DMS114 treated with DMSO at 0.1 percent for 48 hours (cell line): ENCODE data around the gene PLPPR3.

Experiments
- DNase-seq: peaks from one replicate; lab custom pipeline; 2025; ENCODE audit not compliant: unreplicated experiment; lab: John Stamatoyannopoulos, UW

The PLPPR3 gene

DNA sequence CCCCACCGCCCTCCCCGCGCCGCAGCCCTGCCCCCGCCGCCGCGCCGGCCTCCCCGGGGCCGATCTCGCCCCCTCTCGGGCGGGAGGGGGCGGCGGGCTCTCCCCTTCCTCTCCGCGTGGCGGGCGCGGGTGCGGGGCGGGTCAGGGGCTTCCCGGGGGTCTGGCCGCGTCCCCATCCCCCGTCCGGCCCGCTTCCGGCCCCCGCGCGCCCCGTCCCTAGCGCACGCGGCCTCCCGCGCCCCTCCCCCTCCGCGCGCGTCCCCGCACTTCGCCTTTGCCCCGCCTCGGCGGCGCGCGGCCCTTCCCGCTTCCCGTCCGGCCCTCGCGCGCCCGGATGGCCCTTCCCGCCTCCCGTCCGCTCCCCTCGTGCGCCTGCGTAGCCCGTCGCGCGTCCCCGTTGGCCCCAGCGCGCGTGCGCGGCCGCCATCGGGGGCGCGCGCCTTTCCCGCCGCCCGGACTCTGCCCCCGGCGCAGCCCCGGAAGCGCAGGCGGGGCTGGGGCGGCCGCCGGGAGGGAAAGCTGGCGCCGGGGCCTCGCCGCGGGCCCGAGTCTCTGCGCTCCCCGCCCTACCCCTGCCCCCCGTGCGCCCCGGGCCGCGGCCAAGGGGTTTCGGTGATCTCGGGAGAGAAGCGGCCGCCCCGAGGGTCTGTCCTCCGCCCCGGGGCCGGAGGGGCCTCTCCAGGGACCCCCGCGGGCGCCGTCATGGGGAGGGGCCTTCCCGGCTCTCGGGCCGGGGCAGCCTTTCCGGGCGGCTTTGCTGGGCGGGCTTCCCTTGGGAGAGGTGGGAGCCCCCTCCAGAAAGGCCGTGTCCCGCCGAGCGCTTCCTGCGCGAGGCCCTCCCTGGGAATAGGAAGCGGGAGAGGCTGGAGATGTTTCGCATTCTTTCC is 24.0 kb downstream of the PLPPR3 start:
- DNase-seq: peak; percentile 32

DNA sequence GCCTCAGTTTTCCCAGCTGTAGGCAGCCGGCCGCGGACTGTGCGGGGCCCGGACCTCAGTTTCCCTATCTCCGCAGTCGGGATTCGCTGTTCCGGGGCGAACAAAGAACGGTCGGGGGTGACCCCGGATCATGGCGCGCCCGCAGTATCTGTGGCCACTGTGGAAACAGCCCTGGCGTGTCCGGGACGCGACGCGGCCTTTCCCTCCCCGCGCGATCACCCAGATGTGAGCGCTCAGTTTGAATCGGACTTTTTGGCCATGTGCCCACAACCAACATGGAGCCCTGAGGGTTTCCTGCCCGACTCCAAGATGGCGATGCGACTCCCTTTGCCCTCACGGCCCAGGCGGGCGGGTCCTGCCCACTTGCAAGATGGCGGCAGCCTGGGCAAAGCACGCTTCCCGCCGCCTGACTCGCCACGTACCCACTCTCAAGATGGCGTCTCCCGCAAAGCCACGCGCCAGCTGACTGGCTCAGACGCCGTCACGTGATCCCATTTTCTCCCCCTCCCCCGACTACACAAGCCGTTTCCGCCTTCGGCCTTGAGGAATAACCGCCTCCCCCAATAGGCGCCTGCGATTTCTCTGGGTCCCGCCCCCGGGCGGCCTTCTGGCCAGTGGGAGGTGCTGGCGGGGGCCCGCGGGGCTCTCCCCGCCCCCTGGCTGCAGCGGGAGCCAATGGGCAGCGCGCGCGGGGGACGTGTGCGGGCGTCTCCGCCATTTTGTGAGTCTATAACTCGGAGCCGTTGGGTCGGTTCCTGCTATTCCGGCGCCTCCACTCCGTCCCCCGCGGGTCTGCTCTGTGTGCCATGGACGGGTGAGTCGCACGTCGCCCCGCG is 24.8 kb downstream of the PLPPR3 start, which contains the start of gene PTBP1:
PTBP1 (plus strand) TSS at position 761 of the 836 bp plus-strand sequence; CDS start at position 807, 46 bp downstream.
- peak; percentile 96 for DNase-seq

DNA sequence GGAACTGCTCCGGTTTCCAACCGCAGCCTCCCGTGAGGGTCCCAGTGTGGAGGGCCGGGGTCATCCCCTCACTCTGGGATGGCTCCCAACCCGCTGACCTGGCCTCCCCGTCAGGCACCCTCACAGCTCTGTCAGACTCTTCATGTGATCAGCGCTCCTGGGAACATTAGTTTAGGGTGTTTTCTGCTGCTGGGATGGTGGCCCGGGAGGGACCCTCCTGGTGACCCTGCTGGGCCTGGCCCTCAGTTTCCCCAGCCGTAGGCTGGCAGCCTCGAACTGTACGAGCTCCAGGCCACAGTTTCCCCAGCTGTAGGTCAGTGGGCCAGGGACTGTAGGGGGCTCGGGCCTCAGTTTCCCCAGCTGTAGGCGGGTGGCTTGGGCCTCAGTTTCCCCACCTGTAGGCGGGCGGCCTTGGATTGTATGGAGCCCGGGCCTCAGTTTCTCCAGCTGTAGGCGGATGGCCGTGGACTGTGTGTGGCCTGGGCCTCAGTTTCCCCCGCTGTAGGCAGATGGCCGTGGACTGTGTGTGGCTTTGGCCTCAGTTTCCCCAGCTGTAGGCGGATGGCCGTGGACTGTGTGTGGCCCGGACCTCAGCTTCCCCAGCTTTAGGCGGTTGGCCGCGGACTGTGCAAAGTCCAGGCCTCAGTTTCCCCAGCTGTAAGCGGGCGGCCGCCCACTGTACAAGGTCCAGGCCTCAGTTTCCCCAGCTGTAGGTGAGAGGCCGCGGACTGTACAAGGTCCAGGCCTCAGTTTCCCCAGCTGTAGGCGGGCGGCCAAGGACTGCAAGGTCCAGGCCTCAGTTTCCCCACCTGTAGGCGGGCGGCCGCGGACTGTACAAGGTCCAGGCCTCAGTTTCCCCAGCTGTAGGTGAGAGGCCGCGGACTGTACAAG is 25.8 kb downstream of the PLPPR3 start:
- DNase-seq: no peak

DNA sequence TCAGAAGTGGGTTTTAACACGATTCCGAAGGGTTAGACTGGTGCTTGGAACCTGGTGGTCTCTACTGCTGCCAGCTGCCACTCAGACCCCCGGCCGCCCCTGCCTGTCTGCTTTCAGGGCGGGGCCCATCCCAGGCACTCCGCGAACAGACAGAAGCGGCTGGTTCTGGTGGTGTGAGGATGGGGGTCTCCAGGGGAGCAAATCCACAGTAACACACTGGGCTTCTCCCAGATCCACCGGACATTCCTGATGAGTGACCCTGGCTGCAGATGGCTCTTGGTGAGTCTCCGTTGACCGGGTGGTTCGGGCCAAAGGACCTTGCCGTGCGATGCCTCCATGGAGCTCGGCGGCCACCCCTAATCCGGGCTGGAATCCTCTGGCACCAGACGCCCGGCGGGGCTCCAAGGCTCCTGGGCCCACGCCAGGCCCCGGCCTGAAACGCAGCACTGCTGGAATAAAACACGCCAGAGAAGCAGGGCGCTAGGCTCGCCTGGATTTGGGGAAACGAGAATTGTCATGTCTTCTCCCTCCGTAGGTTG is 26.6 kb downstream of the PLPPR3 start:
- no peak for DNase-seq

DNA sequence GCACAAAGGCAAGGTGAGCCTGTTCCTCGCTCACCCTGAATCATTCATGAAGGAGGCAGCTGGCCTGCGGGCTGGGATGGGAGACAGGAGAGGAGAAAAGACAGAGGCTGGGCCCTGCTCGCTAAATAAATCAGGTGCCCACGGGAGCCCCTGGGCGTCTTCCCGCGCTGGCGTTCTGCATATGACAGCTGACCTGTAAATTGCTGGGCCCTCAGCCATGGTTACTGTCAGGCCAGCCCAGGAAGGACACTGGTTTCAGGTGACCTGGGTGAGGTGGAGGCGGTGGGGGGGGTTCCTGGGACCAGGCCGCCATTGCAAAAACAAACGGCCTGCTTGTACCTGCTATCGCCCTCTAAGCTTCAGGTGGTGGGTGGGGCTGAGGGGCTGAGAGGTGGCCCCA is 27.9 kb downstream of the PLPPR3 start:
- no peak for DNase-seq

DNA sequence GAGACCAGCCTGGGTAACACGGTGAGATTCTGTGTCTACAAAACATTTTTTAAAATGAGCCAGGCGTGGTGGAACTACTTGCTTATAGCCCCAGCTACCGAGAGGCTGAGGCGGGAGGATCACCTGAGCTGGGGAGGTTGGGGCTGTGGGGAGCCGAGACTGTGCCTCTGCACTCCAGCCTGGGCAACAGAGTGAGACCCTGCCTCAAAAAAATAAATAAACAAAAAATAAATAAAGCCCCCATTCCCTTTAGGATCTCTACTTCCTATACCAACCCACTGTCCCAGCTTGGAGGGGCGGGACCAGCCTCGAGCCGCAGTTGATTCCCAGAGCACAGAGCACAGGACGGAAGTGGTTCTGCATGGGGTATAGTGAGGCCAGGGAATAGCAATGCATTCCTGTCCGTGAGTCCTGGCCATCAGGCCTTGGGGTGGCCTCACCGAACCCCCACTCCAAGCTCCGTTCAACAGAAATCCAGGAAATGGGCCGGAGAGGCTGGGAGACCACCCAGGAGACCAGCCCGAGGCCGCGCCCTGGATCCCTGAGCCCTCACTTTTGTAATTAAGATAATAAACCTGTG is 29.4 kb downstream of the PLPPR3 start:
- no peak for DNase-seq

DNA sequence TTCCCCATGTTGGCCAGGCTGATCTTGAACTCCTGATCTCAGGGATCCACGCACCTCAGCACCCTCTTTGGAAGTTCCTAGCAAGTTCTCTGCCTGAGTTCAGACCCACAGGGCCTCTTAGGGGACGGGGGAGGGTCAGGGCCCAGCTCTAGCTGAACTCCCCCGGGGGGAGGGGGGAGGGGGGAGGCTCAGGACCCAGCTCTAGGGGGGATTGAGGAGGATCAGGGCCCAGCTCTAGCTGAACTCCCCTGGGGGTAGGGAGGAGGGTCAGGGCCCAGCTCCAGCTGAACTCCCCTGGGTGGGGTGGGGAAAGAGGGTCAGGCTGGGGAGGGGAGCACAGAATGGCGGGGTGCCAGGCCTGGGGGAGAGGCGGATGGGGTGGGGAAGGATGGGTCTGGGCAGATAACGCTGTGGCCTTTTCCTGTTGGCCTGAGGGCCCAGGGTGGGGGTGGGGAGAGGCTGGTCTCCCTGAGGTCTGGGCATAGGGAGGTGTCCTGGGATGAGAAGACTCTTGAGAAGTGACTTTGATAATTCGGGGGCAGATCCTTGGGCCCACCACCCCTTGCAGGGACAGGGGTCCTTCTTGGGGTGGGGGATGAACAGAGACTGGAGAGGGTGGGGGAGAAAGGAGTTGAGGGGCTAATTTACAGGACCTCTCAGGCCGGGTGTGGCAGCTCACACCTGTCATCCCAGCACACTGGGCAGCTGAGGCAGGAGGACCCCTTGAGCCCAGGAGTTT is 30.0 kb downstream of the PLPPR3 start:
- no peak for DNase-seq

DNA sequence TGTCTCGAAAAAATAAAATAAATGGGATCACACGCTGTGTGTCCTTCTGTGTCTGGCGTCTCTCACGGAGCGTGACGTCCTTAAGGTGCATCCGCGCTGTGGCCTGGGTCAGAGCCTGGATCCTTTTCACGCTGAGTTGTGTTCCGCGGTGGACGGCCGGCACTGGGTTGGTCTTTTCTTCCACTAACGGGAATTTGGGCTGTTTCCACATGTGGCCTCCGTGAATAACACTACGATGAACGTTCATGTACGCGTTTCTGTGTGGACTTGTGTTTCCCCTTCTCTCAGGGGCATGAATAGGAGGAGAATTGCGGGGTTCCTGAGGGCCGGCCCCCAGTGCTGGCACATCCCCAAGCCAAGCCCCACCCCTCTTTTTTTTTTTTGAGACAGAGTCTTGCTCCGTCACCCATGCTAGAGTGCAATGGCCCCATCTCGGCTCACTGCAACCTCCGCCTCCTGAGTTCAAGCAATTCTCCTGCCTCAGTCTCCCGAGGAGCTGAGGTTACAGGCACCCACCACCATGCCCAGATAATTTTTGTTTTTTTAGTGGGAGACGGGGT is 30.7 kb downstream of the PLPPR3 start:
- no peak for DNase-seq

DNA sequence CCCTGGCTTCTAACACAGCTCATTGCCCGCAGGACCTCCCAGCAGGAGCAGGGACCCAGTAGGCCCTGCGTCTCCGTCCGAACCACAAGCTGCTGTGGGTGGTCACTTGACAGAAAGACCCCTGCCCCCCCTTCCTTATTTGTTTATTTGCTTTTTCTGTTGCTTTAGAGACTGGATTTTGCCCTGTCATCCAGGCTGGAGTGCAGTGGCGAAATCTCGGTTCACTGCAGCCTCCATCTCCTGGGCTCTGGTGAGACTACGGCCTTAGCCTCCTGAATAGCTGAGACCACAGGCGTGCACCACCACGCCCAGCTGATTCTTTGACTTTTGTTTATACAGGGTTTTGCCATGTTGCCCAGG is 32.1 kb downstream of the PLPPR3 start:
- no peak for DNase-seq

DNA sequence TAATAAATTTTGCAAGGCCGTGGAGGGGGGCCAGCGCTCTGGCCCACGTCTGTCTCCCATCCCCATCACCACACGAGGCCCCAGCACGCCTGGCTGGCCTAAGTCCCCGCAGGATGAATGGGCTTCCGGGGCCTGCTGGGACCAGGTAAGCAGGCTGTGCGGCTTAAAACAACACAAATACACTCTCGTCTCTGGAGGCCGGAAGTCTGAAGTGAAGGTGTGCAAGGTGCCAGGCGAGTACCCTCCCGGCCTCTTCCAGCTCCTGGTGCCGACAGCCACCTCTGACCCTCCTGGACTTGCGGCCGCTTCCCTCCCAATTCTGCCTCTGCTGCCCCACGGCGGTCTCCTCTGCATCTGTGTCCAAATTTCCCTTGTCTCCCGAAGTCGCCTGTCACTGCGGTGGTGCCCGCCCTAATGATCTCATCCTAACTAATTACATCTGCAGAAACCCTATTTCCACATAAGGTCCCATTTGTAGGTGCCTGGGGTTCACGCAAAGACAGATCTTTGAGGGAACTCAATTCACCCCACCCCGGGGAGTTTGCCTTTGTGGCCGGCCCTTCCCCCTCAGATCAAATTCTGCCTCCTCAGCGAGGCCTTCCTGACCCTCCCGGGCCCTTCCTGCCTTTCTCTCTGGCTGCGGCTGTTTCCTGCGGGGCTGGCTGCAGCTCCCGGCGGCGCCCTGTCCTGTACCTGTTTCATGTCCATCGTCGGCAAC is 32.6 kb downstream of the PLPPR3 start:
- no peak for DNase-seq

DNA sequence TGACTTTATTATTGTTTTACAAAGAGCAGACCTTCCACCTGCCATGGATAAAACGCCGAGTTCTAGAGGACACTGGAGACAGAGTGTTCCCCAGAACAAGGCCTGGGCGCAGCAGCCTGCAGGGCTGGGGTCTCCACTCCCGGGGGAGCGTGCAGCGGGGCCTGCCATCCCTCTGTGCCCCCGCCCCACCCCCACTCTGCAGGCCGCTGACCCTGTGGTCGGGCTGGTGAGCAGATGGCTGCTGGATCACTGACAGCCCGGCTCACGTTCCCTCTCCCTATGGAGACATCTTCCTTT is 33.1 kb downstream of the PLPPR3 start:
- no peak for DNase-seq

DNA sequence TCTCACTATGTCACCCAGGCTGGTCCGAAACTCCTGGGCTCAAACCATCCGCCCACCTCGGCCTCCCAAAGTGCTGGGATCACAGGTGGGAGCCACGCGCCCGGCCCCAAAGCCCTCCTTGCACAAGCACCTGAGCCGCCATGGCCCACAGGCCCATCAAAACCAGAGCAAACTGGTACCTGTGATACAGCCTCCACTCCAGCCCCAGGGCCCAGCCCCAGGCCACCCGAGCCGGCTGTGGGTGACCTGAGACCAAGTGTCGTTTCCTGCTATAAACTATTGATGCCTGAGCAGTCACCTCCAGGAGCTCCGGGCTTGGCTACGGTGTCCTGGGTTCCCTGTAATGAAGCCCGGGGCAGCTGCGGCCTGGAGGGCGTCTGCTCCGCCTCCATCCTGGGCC is 34.2 kb downstream of the PLPPR3 start:
- no peak for DNase-seq

DNA sequence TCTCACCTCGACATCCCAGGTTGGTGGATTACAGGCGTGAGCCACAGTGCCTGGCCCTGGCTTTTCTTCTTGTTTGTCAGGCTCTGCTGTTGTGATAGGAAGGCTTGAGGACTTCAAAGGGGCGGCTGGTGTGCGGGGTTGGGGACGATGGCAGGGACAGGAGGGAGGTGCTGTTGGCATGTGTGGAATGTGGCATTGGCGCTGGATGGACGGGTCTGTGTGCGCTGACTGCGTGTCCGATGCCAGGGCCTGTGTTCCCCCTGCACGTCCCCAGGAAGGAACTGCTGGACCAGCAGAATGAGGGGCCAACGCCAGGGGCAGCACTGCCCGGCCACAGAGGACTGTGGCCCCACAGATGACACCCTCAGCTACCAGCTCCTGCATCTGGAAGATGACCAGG is 37.2 kb downstream of the PLPPR3 start:
- DNase-seq: no peak

DNA sequence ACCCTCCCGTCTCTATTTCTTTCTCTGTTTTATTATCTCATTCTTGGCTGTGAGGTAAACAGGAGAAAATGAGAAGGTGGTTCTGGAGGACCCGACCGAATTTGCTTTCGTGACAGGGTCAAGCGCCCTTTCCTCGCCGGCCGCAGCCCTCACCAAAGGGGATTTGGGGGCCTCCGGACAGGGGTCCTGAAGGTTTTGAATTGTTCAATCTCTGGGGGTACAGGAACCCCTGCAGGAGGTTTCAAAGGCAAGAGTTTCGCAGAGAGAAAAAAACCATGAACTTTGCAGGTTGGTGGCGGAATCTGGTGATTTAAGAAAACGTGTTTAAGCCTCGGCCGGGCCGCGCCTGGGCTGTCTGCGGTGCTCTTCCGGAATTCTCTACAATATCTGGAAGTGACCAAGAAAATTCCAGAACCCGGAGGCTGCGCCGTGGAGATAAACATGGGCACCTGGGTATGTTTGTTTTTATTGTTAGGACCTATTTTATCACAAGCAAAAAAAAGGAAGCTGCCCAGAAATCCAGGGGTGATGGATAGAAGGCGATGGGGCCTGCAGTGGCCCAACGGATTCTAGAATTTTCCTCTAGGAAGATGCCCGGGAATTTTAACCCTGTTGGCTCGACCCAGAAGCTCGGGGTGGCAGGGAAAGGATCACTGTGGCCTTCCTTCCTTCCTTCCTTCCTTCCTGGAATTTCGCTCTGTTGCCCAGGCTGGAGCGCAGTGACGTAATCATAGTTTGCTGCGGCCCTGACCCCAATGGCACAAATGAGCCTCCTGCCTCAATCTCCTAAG is 38.7 kb downstream of the PLPPR3 start:
- DNase-seq: no peak

DNA sequence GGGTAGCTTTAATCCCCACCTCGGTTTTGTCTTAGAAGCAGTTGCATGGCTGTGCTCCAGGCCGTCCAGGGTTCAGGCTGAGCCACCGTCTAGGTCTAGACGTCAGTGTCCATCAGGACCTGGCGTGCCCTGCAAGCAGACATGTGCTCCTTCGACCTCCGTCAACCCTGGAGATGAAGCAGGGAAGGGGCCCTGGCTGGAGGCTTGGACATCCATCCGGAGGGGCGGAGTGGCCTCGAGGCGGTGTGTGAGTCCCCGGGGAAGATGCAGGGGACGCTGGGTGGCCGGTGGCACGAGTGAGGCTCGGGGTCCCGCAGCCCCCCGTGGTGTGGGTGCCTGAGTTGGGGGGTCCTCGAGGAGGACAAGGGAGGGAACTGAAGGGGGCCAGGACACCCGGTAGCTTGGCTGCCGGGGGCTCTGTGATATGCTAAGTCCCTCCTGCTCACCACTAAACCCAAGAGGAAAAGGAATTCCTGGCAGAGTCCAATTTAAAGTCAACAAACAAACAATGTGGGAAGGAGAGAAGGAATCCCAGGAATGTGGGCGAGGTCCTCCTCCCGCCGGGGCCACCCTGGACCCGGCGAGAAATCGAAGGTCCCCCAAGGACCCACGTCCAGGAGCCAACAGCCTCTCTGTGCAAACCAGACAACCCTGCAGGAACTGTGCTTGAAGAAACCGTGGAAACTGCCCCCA is 39.4 kb downstream of the PLPPR3 start:
- DNase-seq: no peak

DNA sequence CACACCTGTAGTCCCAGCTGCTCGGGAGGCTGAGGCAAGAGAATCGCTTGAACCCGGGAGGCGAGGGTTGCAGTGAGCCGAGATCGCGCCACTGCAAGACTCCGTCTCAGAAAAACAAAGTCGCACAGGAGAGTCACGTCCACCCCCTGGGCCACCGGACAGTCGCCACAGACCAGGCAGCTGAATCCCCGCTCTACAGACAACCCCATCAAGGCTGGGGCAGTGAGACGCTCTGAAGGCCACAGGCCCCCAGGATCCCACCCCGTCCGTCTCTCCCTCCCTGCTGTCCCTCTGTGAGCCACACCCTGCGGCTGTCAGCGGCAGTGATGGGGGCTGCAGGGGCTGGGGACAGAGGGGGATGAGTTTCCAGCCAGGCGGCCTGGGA is 40.0 kb downstream of the PLPPR3 start:
- DNase-seq: no peak

DNA sequence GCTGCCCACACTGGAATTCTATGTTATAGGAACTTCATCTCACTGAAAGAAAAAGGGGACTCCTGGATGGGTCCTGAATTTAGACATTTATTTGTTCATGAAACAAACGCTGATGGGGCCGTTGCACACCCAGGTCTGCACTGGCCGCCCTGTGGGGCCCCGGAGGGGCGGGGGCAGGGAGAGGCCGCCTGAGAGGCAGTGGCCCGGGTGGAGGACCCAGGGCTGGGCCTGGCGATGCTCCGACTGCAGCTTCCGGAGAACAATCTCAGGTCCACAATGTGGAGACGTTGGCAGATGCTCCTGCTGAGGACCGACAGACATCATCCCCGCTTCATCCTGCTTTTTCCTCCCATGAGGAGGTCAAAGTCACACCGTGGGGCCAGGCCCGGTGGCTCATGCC is 40.8 kb downstream of the PLPPR3 start:
- no peak for DNase-seq
